Adipose tissue (tissue), 3 donors: ENCODE data around the gene ZNF837. TPM values are rescaled to one million over a fixed set of nuclear protein-coding genes. Genes with fewer than 3 reads are reported as not detected.
"Not testable (repeated sequence)": the region's sequence is repeated elsewhere in the genome, so short reads cannot be mapped to it uniquely, and the experiment has no call there.

ENCODE experiments used
- H3K27ac ChIP-seq: one replicate; pipeline ENCODE4 v1.5.1; 2013; ENCODE audit warnings: low read depth, low read length
- WGBS, 3 donors: extraction: QIAGEN DNeasy Blood & Tissue Kit; methylation state at CpG; one replicate each; pipeline ENCODE4 v1.1.7; 2013; 5-methylcytosine and 5-hydroxymethylcytosine counted together
- polyA plus RNA-seq, 3 donors: library from polyadenylated mRNA; stranded (reverse); fragments of 200-250 nt; gene quantifications; one replicate each; pipeline ENCODE4 v1.2.3, GENCODE V29; 2013
- donor health status: healthy with polysubstance abuse.
- donor health status: Bipolar disorder and iron deficiency.
- donor health status: healthy.

The ZNF837 gene
- polyA plus RNA-seq, 3 donors, result 0.56 to 1.6 (median 1.0) TPM

GRCh38 chr19:58380037-58380661, 681 bp downstream of the ZNF837 start:
- 7% methylated on average over 24 of the region's 24 CpGs for WGBS, 3 donors
- peak overlapping the region; percentile 76 for H3K27ac ChIP-seq

GRCh38 chr19:58379246-58379645, 1.6 kb downstream of the ZNF837 start:
- 83 to 93% (median 91%) methylated on average over 6 of the region's 6 CpGs for WGBS, 3 donors
- no peak overlapping the region for H3K27ac ChIP-seq

- H3K27ac ChIP-seq, result not testable (repeated sequence)
- 82 to 86% (median 85%) methylated on average over 7 of the region's 7 CpGs for WGBS, 3 donors
Measured at GRCh38 chr19:58376724-58377123, 4.1 kb downstream of the ZNF837 start.

- 73 to 92% (median 74%) methylated on average over 4 of the region's 4 CpGs for WGBS, 3 donors
Measured at GRCh38 chr19:58374200-58374599, 6.6 kb downstream of the ZNF837 start.

GRCh38 chr19:58372311-58373133, 8.3 kb downstream of the ZNF837 start:
- WGBS, 3 donors, result 54 to 67% (median 66%) methylated on average over 15 of the region's 15 CpGs

More at GRCh38 chr19:58374200-58374599, 6.6 kb downstream of the ZNF837 start:
- H3K27ac ChIP-seq, result no peak overlapping the region

GRCh38 chr19:58368561-58369360, 12.1 kb downstream of the ZNF837 start:
- WGBS, 3 donors, result 86 to 91% (median 89%) methylated on average over 59 to 68 of the region's 68 CpGs

More at GRCh38 chr19:58372311-58373133, 8.3 kb downstream of the ZNF837 start:
- H3K27ac ChIP-seq, result no peak overlapping the region

GRCh38 chr19:58367698-58368454, 13.0 kb downstream of the ZNF837 start:
- 70 to 72% (median 71%) methylated on average over 105 to 106 of the region's 106 CpGs for WGBS, 3 donors
- H3K27ac ChIP-seq, result no peak overlapping the region

More at GRCh38 chr19:58368561-58369360, 12.1 kb downstream of the ZNF837 start:
- H3K27ac ChIP-seq, result no peak overlapping the region

- WGBS, 3 donors, result 90 to 93% (median 92%) methylated on average over 32 of the region's 32 CpGs
- no peak overlapping the region for H3K27ac ChIP-seq
Measured at GRCh38 chr19:58366585-58367430, 14.0 kb downstream of the ZNF837 start.

GRCh38 chr19:58364146-58364545, 16.7 kb downstream of the ZNF837 start:
- 54 to 80% (median 56%) methylated on average over 5 of the region's 5 CpGs for WGBS, 3 donors

GRCh38 chr19:58362272-58362994, 18.4 kb downstream of the ZNF837 start, which contains the start of gene ZNF497:
ZNF497 (minus strand) TSS chr19:58362751; CDS start chr19:58357635, 5,116 bp downstream.
- WGBS, 3 donors, result 0 to 1% (median 0%) methylated on average over 63 to 74 of the region's 74 CpGs
- no peak within 1 kb of the TSS for H3K27ac ChIP-seq

More at GRCh38 chr19:58364146-58364545, 16.7 kb downstream of the ZNF837 start:
- H3K27ac ChIP-seq, result no peak overlapping the region

- WGBS, 3 donors, result 2 to 4% (median 2%) methylated on average over 28 of the region's 28 CpGs
- H3K27ac ChIP-seq, result no peak overlapping the region
Measured at GRCh38 chr19:58361900-58362271, 18.9 kb downstream of the ZNF837 start.

- H3K27ac ChIP-seq, result no peak overlapping the region
- WGBS, 3 donors, result 69 to 78% (median 71%) methylated on average over 15 to 19 of the region's 19 CpGs
Measured at GRCh38 chr19:58357481-58358145, 23.2 kb downstream of the ZNF837 start.

- WGBS, 3 donors, result 26 to 49% (median 48%) methylated on average over 74 to 75 of the region's 75 CpGs
- no peak overlapping the region for H3K27ac ChIP-seq
Measured at GRCh38 chr19:58356766-58357480, 23.9 kb downstream of the ZNF837 start.

- 12 to 40% (median 27%) methylated on average over 92 to 94 of the region's 94 CpGs for WGBS, 3 donors
Measured at GRCh38 chr19:58355908-58356765, 24.7 kb downstream of the ZNF837 start.

More at GRCh38 chr19:58355908-58356765, 24.7 kb downstream of the ZNF837 start:
- H3K27ac ChIP-seq, result no peak overlapping the region
